GM23338 (cell line): ENCODE data around the gene MPND. TPM values are rescaled to one million over a fixed set of nuclear protein-coding genes. Genes with fewer than 3 reads are reported as not detected.

Source experiments
- ATAC-seq: fragments of 200-7000 bp; cut with Tn5 transposase; 3 replicates; pipeline ENCODE4 v1.9.1; 2020
- DNase-seq: peaks from one replicate; pipeline ENCODE4 v3.0.0-alpha.2; 2015; ENCODE audit warnings: low spot score
- H2AFZ ChIP-seq: fragments of 200-600 bp; sonication (generic); 2 replicates; pipeline ENCODE4 v1.8.0; 2016; ENCODE audit warnings: antibody characterized with exemption, mild to moderate bottlenecking, moderate library complexity
- H3F3A ChIP-seq: fragments of 200-600 bp; sonication (generic); replicated peaks from 2 replicates; pipeline ENCODE4 v1.8.0; 2017; ENCODE audit warnings: antibody characterized with exemption, mixed run types, low read depth
- H3K27ac ChIP-seq: fragments of 200-600 bp; sonication (generic); 2 replicates; pipeline ENCODE4 v1.6.1; 2016; ENCODE audit warnings: low read depth
- H3K27me3 ChIP-seq: fragments of 200-600 bp; sonication (generic); 2 replicates; pipeline ENCODE4 v1.8.0; 2016; ENCODE audit warnings: mild to moderate bottlenecking, mixed run types, moderate library complexity; ENCODE audit not compliant: insufficient read depth
- H3K36me3 ChIP-seq: fragments of 200-600 bp; sonication (generic); 2 replicates; pipeline ENCODE4 v1.8.0; 2016; ENCODE audit warnings: mild to moderate bottlenecking; ENCODE audit not compliant: insufficient read depth
- H3K4me1 ChIP-seq: fragments of 200-600 bp; sonication (generic); 2 replicates; pipeline ENCODE4 v1.8.0; 2016; ENCODE audit warnings: mild to moderate bottlenecking, moderate library complexity; ENCODE audit not compliant: insufficient read depth
- H3K4me2 ChIP-seq: fragments of 200-600 bp; sonication (generic); 2 replicates; pipeline ENCODE4 v1.7.1; 2017; ENCODE audit warnings: mixed run types
- H3K4me3 ChIP-seq: fragments of 200-600 bp; sonication (generic); 2 replicates; pipeline ENCODE4 v1.6.1; 2016; ENCODE audit warnings: mixed run types
- H3K79me2 ChIP-seq: fragments of 200-600 bp; sonication (generic); replicated peaks from 2 replicates; pipeline ENCODE4 v1.8.0; 2017; ENCODE audit warnings: mild to moderate bottlenecking; ENCODE audit not compliant: insufficient read depth
- H3K9me2 ChIP-seq: fragments of 200-600 bp; sonication (generic); 2 replicates; pipeline ENCODE4 v1.8.0; 2017; ENCODE audit not compliant: insufficient read depth
- H4K20me1 ChIP-seq: fragments of 200-600 bp; sonication (generic); replicated peaks from 2 replicates; pipeline ENCODE4 v1.8.0; 2017; ENCODE audit warnings: mild to moderate bottlenecking; ENCODE audit not compliant: insufficient read depth
- H3K27ac Mint-ChIP-seq: 2 replicates; pipeline ENCODE4 v1.8.0; 2020; ENCODE audit warnings: inconsistent platforms, mild to moderate bottlenecking, moderate library complexity, mixed read lengths
- H3K27me3 Mint-ChIP-seq: 3 replicates; pipeline ENCODE4 v1.8.0; 2022; ENCODE audit warnings: low read depth, mild to moderate bottlenecking, moderate library complexity, mixed read lengths, inconsistent platforms; ENCODE audit not compliant: insufficient read depth, poor library complexity
- H3K36me3 Mint-ChIP-seq: 3 replicates; pipeline ENCODE4 v1.8.0; 2021; ENCODE audit warnings: low read depth, mild to moderate bottlenecking, inconsistent platforms, moderate library complexity, mixed read lengths
- H3K4me1 Mint-ChIP-seq: 3 replicates; pipeline ENCODE4 v1.8.0; 2020; ENCODE audit warnings: mild to moderate bottlenecking, inconsistent platforms, mixed read lengths
- H3K4me3 Mint-ChIP-seq: 3 replicates; pipeline ENCODE4 v1.8.0; 2021; ENCODE audit warnings: moderate library complexity, mild to moderate bottlenecking, inconsistent platforms, mixed read lengths
- H3K9me3 Mint-ChIP-seq: 3 replicates; pipeline ENCODE4 v1.8.0; 2020; ENCODE audit warnings: moderate library complexity, mild to moderate bottlenecking, inconsistent platforms, mixed read lengths
- CREB1 ChIP-seq: fragments of 250-450 bp; sonication (Bioruptor Pico); IDR thresholded peaks from 2 replicates; pipeline ENCODE4 v1.5.0; 2020; ENCODE audit warnings: low read depth, mild to moderate bottlenecking, moderate library complexity
- CTCF ChIP-seq, 2 experiments: fragments of 200-600 bp in 1 of 2; sonication (generic) in 1 of 2; conservative IDR thresholded peaks; 2 replicates each; pipeline versions ENCODE4 v1.5.1 to v1.6.1; 2016 to 2017; ENCODE audit warnings: antibody characterized with exemption in 2 of 2, low read depth in 2 of 2, mild to moderate bottlenecking in 2 of 2, moderate library complexity in 1 of 2
- ETS1 ChIP-seq: IDR thresholded peaks from 2 replicates; pipeline ENCODE4 v1.6.1; 2016; ENCODE audit warnings: antibody characterized with exemption
- EZH2 ChIP-seq: fragments of 200-600 bp; sonication (generic); IDR thresholded peaks from one replicate; pipeline ENCODE4 v1.8.0; 2017; ENCODE audit warnings: antibody characterized with exemption, mild to moderate bottlenecking, low read depth; ENCODE audit not compliant: unreplicated experiment
- EZH2phosphoT487 ChIP-seq: fragments of 200-600 bp; sonication (generic); IDR thresholded peaks from one replicate; pipeline ENCODE4 v1.8.1; 2018; ENCODE audit warnings: antibody characterized with exemption; ENCODE audit not compliant: unreplicated experiment
- JUNB ChIP-seq: IDR thresholded peaks from one replicate; pipeline ENCODE4 v1.6.1; 2016; ENCODE audit warnings: antibody characterized with exemption; ENCODE audit not compliant: unreplicated experiment
- NANOG ChIP-seq: IDR thresholded peaks from 2 replicates; pipeline ENCODE4 v1.6.1; 2016; ENCODE audit warnings: antibody characterized with exemption, borderline replicate concordance
- POLR2AphosphoS5 ChIP-seq: IDR thresholded peaks from 2 replicates; pipeline ENCODE4 v1.6.1; 2016; ENCODE audit warnings: antibody characterized with exemption, low read depth
- REST ChIP-seq: IDR thresholded peaks from one replicate; pipeline ENCODE4 v1.6.1; 2018; ENCODE audit warnings: antibody characterized with exemption; ENCODE audit not compliant: unreplicated experiment
- STAT1 ChIP-seq: IDR thresholded peaks from one replicate; pipeline ENCODE4 v1.6.1; 2016; ENCODE audit warnings: antibody characterized with exemption; ENCODE audit not compliant: unreplicated experiment
- ZNF114 ChIP-seq: fragments of 250-450 bp; sonication (Bioruptor Pico); IDR thresholded peaks from 2 replicates; pipeline ENCODE4 v1.5.0; 2020; ENCODE audit warnings: mild to moderate bottlenecking, moderate library complexity
- ZNF331 ChIP-seq: fragments of 250-450 bp; sonication (Bioruptor Pico); IDR thresholded peaks from 2 replicates; pipeline ENCODE4 v1.5.0; 2020; ENCODE audit warnings: low read depth, mild to moderate bottlenecking, moderate library complexity
- ZNF462 ChIP-seq: fragments of 250-450 bp; sonication (Bioruptor Pico); IDR thresholded peaks from 2 replicates; pipeline ENCODE4 v1.5.0; 2020; ENCODE audit warnings: mild to moderate bottlenecking, moderate library complexity
- polyA plus RNA-seq: library from polyadenylated mRNA; unstranded; fragments of >200 nt; fragmentation: Nextera tagmentation; extraction: Ambion mirVana; gene quantifications from 2 replicates; pipeline ENCODE4 v1.2.1, GENCODE V29; 2016
- total RNA-seq: library from RNA; depleted of rRNA; stranded (reverse); fragments of >200 nt; shearing (Covaris generic); gene quantifications from 2 replicates; pipeline ENCODE4 v1.2.3, GENCODE V29; 2014

MPND gene
- total and polyA plus RNA-seq, 2 experiments from 2014 or later: 11.8 to 15.6 TPM

GRCh38 chr19:4295972-4296771 lies 47.2 kb upstream of the MPND start:
- H3K9me2 ChIP-seq: no peaks in the 10 kb centered on the region

More at GRCh38 chr19:4295972-4296771, 47.2 kb upstream of the MPND start:
- no peak overlapping the region for H3K4me3 Mint-ChIP-seq
- Histone ChIP-seq H3K4me2 (no peak overlapping the region), H3K79me2 (no peaks in the 10 kb centered on the region), H3K27ac (no peak overlapping the region), H3K27me3 (no peaks in the 10 kb centered on the region), H3K36me3 (no peaks in the 10 kb centered on the region), H3F3A (no peaks in the 10 kb centered on the region), H3K4me1 (no peaks in the 10 kb centered on the region), H4K20me1 (no peaks in the 10 kb centered on the region), H3K4me3 (no peak overlapping the region), H2AFZ (0 out of 2 replicates have a peak overlapping the region, but pooled peaks have one; percentile 52)
- TF ChIP-seq NANOG (no peak), STAT1 (no peak), POLR2AphosphoS5 (no peak), CREB1 (CRISPR knock-in tag) (no peak), REST (no peak), ZNF462 (CRISPR knock-in tag) (no peak), ZNF114 (CRISPR knock-in tag) (no peak), JUNB (no peak), CTCF (conservative IDR thresholded peaks at IDR 0.05; ENCODE audit: low read depth in 2 of 2) (no peak), EZH2phosphoT487 (no peak), ETS1 (no peak), ZNF331 (CRISPR knock-in tag) (no peak), EZH2 (no peak)
- H3K4me1 Mint-ChIP-seq: peaks cover 5% of the 10 kb centered on the region; the same call in 2 of the 3 replicates
- no peaks in the 10 kb centered on the region; the same call in 2 of the 3 replicates for H3K9me3 Mint-ChIP-seq
- H3K27ac Mint-ChIP-seq: no peak overlapping the region
- ATAC-seq (peak; percentile 45), DNase-seq (peak; percentile 45)
- peaks cover 14% of the 10 kb centered on the region for H3K27me3 Mint-ChIP-seq
- no peaks in the 10 kb centered on the region for H3K36me3 Mint-ChIP-seq
